ENCODE measurements around the gene TNNT1.

Gene TNNT1

DNA sequence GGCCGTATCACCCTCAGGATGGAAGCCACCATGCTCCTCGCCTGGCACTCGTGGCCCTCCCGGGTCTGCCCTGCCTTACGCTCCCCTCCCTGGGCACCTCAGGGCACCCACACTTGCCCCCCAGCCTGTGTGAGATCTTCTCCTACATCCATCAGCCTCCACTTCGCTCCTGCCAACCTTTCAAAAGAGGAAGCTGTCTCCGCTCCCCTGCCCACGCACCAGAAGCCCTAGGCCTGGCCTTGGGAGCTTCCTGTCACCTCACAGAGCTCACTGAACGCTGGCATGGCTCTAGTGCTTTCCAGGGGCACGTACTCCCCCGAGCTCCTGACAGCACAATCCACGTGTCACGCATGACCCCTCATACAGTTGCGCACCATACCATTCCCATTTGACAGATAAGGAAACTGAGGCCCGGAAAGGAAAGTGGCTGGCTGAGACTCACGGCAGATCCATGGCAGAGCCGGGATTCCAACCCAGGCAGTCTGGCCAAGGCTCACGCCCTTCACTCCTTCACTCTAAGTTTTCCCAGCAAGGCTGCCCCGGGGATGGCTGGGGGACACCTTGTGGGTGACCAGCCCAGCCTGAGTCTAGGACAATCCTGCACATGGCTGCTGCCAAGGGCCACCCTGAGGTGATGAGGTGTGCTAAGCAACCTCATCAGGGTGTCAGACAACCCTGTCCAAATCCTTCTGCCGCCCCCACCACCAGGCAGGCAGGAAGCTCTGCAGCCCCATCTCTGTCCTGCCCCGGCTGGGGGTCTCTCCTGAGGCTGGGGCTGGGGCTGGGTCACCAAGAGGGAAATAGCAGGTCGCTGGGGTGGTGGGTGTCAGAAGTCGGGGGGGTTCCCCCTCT is 50.9 kb downstream of the TNNT1 start:
- TF ChIP-seq GATA2 (IDR thresholded peaks at IDR 0.05; ENCODE audit: low read depth, low read length) (no peak), GATA3 (IDR thresholded peaks at IDR 0.05; ENCODE audit: low read depth, low read length) (no peak)

- TF ChIP-seq GATA2 (IDR thresholded peaks at IDR 0.05; ENCODE audit: low read depth, low read length) (no peak), GATA3 (IDR thresholded peaks at IDR 0.05; ENCODE audit: low read depth, low read length) (no peak)
These were observed 52.8 kb downstream of the TNNT1 start for GRCh38 chr19:55096061-55096701.

DNA sequence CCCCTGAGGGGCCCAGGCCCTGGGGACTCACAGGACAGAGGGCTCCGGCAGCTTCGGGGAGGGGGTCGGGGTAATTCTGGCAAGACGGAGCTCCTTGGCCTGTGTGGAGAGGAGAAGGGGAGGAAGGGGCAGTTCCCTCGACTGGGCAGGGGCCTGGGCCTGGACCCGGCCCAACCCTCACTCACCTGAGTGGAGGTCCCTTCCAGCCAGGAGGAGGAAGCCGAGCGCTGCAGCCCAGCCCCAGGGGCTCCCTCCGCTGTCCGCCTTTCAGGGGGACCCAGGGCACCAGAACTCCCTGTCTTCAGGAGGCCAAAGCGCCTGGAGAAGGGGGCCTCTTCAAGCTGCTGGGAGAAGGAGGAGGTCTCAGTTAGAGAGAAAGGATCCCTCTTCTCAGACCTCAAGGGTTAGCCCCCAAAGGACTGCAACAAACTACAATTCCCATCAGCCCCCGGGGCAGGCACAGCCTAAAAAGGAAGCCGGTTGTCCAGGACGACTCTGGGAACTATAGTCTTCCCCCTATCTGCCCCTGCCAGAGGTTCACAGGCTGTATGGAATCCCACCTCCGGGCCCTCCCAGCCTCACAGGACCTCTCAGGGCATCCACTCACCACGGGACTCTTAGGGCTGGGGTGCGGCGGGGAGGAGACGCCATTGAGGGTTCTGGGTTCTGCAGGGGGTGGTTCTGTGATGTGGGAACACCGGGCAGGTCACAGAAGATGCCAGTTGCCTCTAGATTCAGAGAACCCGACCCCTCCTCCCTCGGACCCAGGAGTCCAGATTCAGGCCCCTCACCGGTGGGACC is 53.5 kb downstream of the TNNT1 start:
- TF ChIP-seq GATA2 (IDR thresholded peaks at IDR 0.05; ENCODE audit: low read depth, low read length) = no peak

GRCh38 chr19:55094456-55095259 is 54.3 kb downstream of the TNNT1 start:
- TF ChIP-seq GATA2 (IDR thresholded peaks at IDR 0.05; ENCODE audit: low read depth, low read length) (no peak), GATA3 (IDR thresholded peaks at IDR 0.05; ENCODE audit: low read depth, low read length) (no peak)

GRCh38 chr19:55092423-55093318 is 56.3 kb downstream of the TNNT1 start:
- TF ChIP-seq GATA2 (IDR thresholded peaks at IDR 0.05; ENCODE audit: low read depth, low read length) = no peak
- no peak for TF ChIP-seq GATA3 (IDR thresholded peaks at IDR 0.05; ENCODE audit: low read depth, low read length)

- no peak for TF ChIP-seq GATA3 (IDR thresholded peaks at IDR 0.05; ENCODE audit: low read depth, low read length)
- TF ChIP-seq GATA2 (IDR thresholded peaks at IDR 0.05; ENCODE audit: low read depth, low read length) = no peak
These were observed 57.1 kb downstream of the TNNT1 start for GRCh38 chr19:55091955-55092354.

GRCh38 chr19:55091126-55091910 is 57.7 kb downstream of the TNNT1 start:
- TF ChIP-seq GATA2 (IDR thresholded peaks at IDR 0.05; ENCODE audit: low read depth, low read length) = no peak
- no peak for TF ChIP-seq GATA3 (IDR thresholded peaks at IDR 0.05; ENCODE audit: low read depth, low read length)

GRCh38 chr19:55090564-55090963 is 58.4 kb downstream of the TNNT1 start:
- TF ChIP-seq GATA2 (IDR thresholded peaks at IDR 0.05; ENCODE audit: low read depth, low read length) (no peak), GATA3 (IDR thresholded peaks at IDR 0.05; ENCODE audit: low read depth, low read length) (no peak)

- no peak for TF ChIP-seq GATA2 (IDR thresholded peaks at IDR 0.05; ENCODE audit: low read depth, low read length)
- no peak for TF ChIP-seq GATA3 (IDR thresholded peaks at IDR 0.05; ENCODE audit: low read depth, low read length)
These were observed 59.6 kb downstream of the TNNT1 start for GRCh38 chr19:55089342-55089944.

DNA sequence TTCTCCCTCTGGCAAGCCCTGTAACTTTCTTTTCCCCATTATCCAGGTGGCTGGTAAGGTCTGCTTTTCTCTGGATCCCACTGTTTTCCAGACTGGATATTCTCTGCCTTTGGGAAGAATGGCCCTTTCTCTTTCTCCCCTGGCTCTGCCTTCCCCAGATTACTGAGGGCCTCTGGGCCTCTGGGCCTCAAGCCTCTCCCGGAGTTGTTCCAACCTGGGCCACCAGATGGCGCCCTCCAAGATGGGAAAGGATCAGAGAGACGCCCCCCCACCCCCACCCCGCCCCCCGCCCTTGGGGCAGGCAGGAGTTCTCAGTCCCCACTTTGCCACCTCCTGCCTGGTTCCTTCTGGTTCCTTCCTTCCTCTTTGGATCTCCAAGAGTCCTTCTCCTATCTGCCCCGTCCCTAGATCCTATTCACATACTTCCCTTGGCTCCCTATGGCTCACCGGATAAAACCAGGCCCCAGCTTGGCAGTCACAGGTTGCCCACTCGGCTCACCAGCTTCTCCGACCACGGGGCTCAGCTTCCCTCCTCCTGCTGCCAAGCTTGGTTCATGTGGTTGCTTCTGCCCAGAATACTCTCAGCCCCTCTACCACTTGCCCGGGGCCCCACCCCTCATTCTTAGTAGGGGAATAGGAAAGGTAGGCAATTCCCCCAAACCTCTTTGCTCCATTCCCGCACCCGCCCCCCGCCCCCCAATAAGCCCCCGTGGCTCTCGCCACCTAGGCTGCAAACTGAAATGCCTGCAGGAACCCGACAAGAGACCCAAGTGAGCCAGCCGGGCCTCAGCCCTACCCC is 60.3 kb downstream of the TNNT1 start:
- TF ChIP-seq GATA3 (IDR thresholded peaks at IDR 0.05; ENCODE audit: low read depth, low read length) (no peak), GATA2 (IDR thresholded peaks at IDR 0.05; ENCODE audit: low read depth, low read length) (no peak)

GRCh38 chr19:55088021-55088451 is 61.0 kb downstream of the TNNT1 start:
- TF ChIP-seq GATA2 (IDR thresholded peaks at IDR 0.05; ENCODE audit: low read depth, low read length) (no peak), GATA3 (IDR thresholded peaks at IDR 0.05; ENCODE audit: low read depth, low read length) (no peak)
